Activated T-helper 17 cell treated with anti-CD3 and anti-CD28 coated beads, Interleukin-2, amount 50 U/mL, for 72 hours (primary cell): ENCODE data around the gene PDZD2. TPM values are rescaled to one million over a fixed set of nuclear protein-coding genes. Genes with fewer than 3 reads are reported as not detected.

Experiments
- ATAC-seq: fragments of 150-1000 bp; cut with Tn5 transposase; replicated peaks from 2 replicates; pipeline ENCODE4 v1.10.0; 2021; ENCODE audit warnings: mild to moderate bottlenecking, moderate library complexity
- H3K27ac Mint-ChIP-seq: one replicate; pipeline ENCODE4 v1.8.0; 2022; ENCODE audit warnings: mixed read lengths
- H3K27me3 Mint-ChIP-seq: one replicate; pipeline ENCODE4 v1.8.0; 2022; ENCODE audit warnings: mixed read lengths
- H3K36me3 Mint-ChIP-seq: one replicate; pipeline ENCODE4 v1.8.0; 2022; ENCODE audit warnings: low read depth, mild to moderate bottlenecking, mixed read lengths
- H3K4me1 Mint-ChIP-seq: one replicate; pipeline ENCODE4 v1.8.0; 2022; ENCODE audit warnings: mixed read lengths
- H3K4me3 Mint-ChIP-seq: one replicate; pipeline ENCODE4 v1.8.0; 2022; ENCODE audit warnings: mild to moderate bottlenecking, mixed read lengths
- H3K9me3 Mint-ChIP-seq: one replicate; pipeline ENCODE4 v1.8.0; 2022; ENCODE audit warnings: mixed read lengths
- total RNA-seq, 2 donors: library from RNA; stranded (reverse); gene quantifications; one replicate each; pipeline ENCODE4 v1.2.3, GENCODE V29; 2022

PDZD2 gene
- total RNA-seq, 2 donors from 2014 or later, result 0.53 TPM; not detected in 1

DNA sequence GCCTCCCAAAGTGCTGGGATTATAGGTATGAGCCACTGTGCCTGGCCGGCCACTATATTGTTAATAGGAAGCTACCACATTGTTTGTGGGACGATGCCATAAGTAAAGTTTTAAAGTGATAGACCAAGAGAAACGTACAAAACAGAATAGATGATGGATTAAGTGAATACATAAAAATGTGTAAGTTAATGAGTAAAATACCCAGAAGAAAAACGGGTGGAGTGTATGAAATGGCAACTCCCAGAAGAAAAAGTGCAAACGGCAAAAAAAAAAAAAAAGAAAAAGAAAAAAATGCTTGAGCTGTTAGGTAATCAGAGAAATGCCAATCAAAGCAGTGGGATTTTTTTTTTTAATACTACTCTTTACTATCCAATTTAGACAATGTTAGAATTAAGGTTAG is 246.0 kb downstream of the PDZD2 start:
- no peak overlapping the region for H3K27ac Mint-ChIP-seq
- no peaks in the 10 kb centered on the region for H3K27me3 Mint-ChIP-seq
- H3K9me3 Mint-ChIP-seq, result no peaks in the 10 kb centered on the region
- no peak for ATAC-seq
- no peaks in the 10 kb centered on the region for H3K36me3 Mint-ChIP-seq
- H3K4me1 Mint-ChIP-seq, result no peaks in the 10 kb centered on the region
- no peak overlapping the region for H3K4me3 Mint-ChIP-seq

DNA sequence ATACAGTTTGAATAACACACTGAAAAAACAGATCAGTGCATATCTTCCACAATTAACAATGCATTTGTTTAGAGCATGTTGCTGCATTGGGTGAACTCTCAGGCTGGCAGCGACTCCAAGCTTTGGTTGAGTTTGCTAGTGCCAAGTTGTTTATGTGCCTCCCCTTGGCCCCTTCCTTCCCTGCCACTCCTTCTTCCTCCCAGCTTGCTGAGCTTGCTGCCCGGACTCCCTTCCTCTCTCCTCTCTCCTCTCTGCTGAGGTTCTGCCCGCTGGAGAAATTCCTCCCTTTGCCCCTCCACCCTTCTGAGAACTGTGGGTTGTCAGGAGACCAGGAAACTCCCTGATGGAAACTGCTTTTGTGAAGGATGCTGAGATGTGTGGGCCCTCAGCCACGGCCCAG is 247.3 kb downstream of the PDZD2 start:
- no peak for ATAC-seq
- Mint-ChIP-seq H3K4me1 (no peaks in the 10 kb centered on the region), H3K4me3 (no peak overlapping the region), H3K27ac (no peak overlapping the region), H3K27me3 (no peaks in the 10 kb centered on the region), H3K9me3 (no peaks in the 10 kb centered on the region), H3K36me3 (no peaks in the 10 kb centered on the region)

DNA sequence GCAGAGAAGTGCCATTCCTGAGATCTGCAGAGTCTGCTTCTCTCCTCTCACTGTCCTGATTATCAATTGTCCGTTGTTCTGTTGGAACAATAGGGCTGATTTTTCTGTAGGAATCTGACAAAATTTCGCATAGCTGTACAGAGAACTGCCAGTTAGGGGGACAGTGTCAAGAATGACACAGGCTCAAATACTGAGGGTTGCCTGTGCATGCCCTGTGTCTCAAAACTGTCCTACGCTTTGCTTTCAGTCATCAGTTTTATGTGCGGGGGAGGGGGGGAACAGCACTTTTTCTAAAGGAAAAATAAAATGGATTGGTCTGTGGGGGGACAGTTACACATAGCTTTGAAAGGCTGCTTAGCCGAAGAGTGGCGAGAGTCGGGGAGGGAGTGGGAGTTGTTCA is 248.6 kb downstream of the PDZD2 start:
- Mint-ChIP-seq H3K27me3 (no peaks in the 10 kb centered on the region), H3K9me3 (no peaks in the 10 kb centered on the region)
- ATAC-seq, result no peak

DNA sequence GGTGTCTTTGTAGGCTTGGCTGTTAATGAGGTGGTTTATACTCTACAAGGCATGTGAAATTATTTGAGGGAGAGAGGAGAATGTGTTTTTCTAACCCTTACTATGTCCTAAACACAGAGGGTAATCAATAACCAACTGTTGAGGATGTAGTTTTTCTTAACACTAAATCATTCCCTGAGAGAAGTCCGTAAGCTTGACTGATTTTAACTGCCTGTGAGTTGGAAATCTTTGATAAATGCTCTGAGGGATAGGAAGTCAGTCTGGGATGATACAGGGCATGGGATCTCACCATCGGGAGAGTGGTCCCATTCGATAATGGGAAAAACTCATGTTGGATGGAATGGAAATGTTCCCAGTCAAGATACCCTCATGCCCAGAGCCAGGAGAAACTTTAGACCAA is 249.6 kb downstream of the PDZD2 start:
- H3K9me3 Mint-ChIP-seq, result no peaks in the 10 kb centered on the region
- H3K27ac Mint-ChIP-seq, result no peak overlapping the region
- H3K4me3 Mint-ChIP-seq, result no peak overlapping the region
- no peaks in the 10 kb centered on the region for H3K4me1 Mint-ChIP-seq
- H3K36me3 Mint-ChIP-seq, result no peaks in the 10 kb centered on the region
- H3K27me3 Mint-ChIP-seq, result no peaks in the 10 kb centered on the region
- no peak for ATAC-seq

More for the DNA sequence above, 248.6 kb downstream of the PDZD2 start:
- H3K27ac Mint-ChIP-seq, result no peak overlapping the region
- H3K4me1 Mint-ChIP-seq, result no peaks in the 10 kb centered on the region
- H3K4me3 Mint-ChIP-seq, result no peak overlapping the region
- H3K36me3 Mint-ChIP-seq, result no peaks in the 10 kb centered on the region

DNA sequence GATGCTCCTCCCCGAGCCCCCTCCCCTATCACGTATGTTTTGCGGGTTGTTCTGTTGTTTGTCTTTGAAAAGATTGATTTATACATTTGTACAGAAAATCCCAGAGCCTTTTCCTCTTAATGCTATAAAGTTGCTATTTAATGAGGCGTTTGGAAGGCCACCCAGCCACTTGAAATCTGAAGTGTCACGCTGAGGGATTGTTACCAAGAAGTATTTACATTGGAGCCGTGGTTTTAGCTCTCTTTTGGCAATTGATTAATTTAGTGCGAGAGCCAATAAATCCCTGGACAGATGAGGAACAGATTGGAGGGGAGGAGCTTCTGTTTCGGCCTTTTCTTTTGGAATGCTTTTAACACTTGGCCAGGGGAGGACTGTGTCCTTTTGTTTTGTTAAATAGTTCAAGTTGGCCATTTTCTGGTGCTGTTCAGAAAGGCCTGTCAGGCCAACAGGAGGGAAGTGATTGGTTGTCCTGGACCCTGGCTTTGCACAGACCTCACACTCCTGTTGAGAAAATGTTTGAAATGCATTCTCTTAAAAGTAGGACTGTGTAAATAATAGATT is 250.2 kb downstream of the PDZD2 start:
- H3K27ac Mint-ChIP-seq, result no peak overlapping the region
- no peaks in the 10 kb centered on the region for H3K4me1 Mint-ChIP-seq
- no peaks in the 10 kb centered on the region for H3K9me3 Mint-ChIP-seq
- H3K27me3 Mint-ChIP-seq, result no peaks in the 10 kb centered on the region
- no peaks in the 10 kb centered on the region for H3K36me3 Mint-ChIP-seq
- no peak overlapping the region for H3K4me3 Mint-ChIP-seq
- ATAC-seq, result no peak

DNA sequence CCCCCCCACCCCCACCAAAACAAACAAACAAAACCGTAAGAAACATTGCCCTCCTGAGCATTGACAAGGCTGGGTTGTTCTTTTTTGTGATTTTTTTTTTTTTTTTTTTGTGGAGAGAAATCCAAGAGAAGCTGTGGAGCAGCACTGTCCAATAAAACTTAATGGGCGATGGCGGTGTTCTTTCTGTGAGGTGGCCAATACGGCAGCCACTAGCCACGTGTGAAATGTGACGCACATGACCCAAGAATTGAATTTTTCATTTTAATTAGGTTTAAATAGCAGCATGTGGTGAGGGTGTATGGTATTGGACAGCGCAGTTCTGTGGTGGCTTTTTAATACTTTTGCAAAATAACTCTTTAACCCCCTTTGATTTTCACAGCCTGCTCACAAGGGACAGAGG is 251.1 kb downstream of the PDZD2 start:
- ATAC-seq, result no peak
- H3K4me1 Mint-ChIP-seq, result no peaks in the 10 kb centered on the region
- no peak overlapping the region for H3K27ac Mint-ChIP-seq
- no peaks in the 10 kb centered on the region for H3K9me3 Mint-ChIP-seq
- H3K27me3 Mint-ChIP-seq, result no peaks in the 10 kb centered on the region
- H3K36me3 Mint-ChIP-seq, result no peaks in the 10 kb centered on the region
- no peak overlapping the region for H3K4me3 Mint-ChIP-seq

DNA sequence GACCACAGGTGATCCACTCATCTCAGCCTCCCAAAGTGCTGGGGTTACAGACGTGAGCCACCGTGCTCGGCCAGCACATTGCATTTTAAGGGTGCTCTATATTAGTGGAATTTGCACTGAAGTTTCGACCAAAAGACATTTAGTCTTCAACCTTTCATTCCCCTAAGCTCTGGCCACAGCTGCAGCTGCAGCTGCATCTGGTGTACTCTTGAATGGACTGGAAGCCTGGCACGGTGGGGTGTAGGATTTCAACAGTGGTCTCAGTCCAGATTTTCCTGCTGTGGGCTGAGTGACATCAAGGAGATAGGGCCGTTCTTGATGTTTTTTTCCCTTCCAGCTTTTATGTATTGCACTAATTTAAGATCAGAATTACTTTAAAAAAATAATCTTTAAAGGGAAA is 255.2 kb downstream of the PDZD2 start:
- Mint-ChIP-seq H3K27me3 (no peaks in the 10 kb centered on the region), H3K36me3 (no peaks in the 10 kb centered on the region), H3K4me1 (no peaks in the 10 kb centered on the region), H3K9me3 (no peaks in the 10 kb centered on the region), H3K4me3 (no peak overlapping the region), H3K27ac (no peak overlapping the region)
- ATAC-seq, result no peak

DNA sequence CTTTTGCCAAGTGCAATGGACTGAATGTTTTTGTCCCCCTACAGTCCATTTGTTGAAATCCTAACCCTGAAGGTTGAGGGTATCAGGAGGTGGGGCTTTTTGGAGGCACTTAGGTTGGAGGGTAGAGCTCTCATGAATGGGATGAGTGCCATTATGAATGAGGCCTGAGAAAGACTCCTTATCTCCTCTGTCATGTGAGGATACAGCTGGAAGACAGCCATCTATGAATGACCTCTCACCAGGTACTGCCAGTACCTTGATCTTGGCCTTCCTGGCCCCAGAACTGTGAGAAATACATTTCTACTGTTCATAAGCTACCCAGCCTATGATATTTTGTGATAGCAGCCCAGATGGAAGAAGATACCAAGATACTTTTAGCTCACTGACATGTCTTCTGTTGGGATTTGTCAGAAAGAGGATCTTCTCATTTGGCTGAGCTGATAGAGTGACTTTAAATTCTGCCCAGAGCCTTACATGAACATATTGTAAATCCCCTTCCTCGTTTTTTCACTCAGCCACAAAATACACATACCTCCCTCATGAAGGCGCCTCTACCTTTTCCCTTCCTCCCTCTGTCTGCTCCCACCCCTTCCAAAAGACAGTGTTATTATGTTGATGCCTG is 256.4 kb downstream of the PDZD2 start:
- no peak overlapping the region for H3K27ac Mint-ChIP-seq
- no peaks in the 10 kb centered on the region for H3K4me1 Mint-ChIP-seq
- no peak overlapping the region for H3K4me3 Mint-ChIP-seq
- H3K27me3 Mint-ChIP-seq, result no peaks in the 10 kb centered on the region
- no peaks in the 10 kb centered on the region for H3K36me3 Mint-ChIP-seq
- H3K9me3 Mint-ChIP-seq, result no peaks in the 10 kb centered on the region
- no peak for ATAC-seq

DNA sequence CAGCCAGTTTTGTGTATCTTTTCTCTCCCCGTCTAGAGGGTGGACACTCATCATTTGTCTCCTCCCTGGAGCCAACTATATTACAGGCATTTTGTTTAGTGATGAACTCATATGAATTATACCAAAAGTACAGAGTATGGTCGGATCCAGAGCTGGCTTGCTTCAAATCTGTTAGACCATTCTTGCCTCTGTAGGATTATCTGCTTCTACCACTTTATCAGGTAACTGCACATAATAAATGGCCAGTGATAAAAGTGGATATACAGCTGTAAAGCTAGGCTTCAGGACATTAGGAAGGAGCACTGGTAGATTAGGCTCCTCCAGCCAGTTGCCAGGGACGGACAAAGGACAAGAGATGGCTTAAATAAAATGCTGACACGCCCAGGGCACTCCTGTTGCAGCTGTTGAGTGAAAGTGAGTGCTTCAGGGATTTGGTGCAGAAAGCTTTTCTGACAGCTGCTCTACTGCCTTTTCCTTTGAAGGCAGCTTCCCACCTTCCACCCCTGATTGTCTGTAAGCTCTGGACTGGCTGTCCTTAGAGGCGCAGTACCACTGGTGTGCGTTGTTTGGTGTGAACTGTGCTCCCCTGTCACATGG is 259.2 kb downstream of the PDZD2 start:
- no peaks in the 10 kb centered on the region for H3K4me1 Mint-ChIP-seq
- H3K36me3 Mint-ChIP-seq, result no peaks in the 10 kb centered on the region
- no peaks in the 10 kb centered on the region for H3K27me3 Mint-ChIP-seq
- H3K27ac Mint-ChIP-seq, result no peak overlapping the region
- no peaks in the 10 kb centered on the region for H3K9me3 Mint-ChIP-seq
- no peak for ATAC-seq
- no peak overlapping the region for H3K4me3 Mint-ChIP-seq

DNA sequence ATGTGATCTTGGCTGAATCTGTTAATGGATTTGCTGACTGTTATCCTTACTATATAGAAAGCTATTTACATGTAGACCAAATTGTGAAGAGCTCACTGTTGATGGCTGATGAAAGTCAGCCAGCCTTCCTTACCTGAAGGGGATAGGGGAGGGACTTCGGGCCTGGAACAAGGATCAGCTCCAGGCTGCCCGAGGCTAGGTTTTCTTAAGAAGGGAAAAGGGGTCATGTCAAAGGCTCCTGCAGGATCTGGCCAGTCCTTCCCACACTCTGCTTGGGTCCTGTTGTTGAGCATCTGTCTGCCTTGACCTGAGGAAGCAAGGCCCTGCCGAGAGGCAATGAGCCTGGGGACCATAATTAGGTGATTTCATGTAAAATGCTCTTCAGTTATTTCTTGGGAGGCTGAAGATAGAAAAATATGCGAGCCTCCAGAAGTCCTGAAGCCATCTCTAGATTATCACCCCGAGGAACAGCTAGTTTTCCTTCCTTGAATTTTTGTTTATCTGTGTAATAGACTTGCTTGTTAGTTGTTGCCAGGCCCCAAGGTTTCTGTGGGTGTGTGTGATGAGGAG is 261.4 kb downstream of the PDZD2 start:
- Mint-ChIP-seq H3K9me3 (no peaks in the 10 kb centered on the region), H3K27me3 (peaks cover 3% of the 10 kb centered on the region), H3K4me3 (no peak overlapping the region), H3K27ac (no peak overlapping the region), H3K36me3 (no peaks in the 10 kb centered on the region), H3K4me1 (no peaks in the 10 kb centered on the region)
- ATAC-seq, result no peak

DNA sequence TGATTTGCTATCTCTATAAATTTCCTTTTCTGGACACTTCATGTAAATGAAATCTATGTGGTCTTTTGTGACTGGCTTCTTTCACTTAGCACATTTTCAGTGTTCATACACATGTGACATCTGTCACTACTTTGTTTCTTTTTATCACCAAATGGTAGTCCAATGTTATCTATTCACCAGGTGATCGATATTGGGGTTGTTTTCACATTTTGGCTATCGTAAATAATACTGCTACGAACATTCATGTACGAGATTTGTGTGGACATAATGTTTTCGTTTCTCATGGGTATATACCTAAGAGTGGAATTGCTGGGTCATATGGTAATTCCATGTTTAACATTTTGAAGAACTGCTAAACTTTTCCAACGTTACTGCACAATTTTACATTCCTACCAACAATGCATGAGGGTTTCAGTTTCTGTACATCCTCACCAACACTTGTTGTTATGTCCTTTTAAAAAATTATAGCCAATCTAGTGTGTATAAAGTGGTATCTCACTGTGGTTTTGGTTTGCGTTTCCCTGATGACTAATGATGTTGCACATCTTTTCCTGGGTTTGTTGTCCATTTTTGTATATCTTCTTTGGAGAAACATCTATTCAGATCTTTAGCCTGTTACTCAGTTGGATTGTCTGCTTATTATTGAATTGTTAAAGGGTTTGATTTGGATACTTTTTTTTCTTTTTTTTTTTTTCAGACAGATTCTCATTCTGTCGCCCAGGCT is 263.0 kb downstream of the PDZD2 start:
- H3K27me3 Mint-ChIP-seq, result peaks cover 3% of the 10 kb centered on the region
- H3K4me1 Mint-ChIP-seq, result no peaks in the 10 kb centered on the region
- H3K9me3 Mint-ChIP-seq, result no peaks in the 10 kb centered on the region
- no peak overlapping the region for H3K4me3 Mint-ChIP-seq
- H3K27ac Mint-ChIP-seq, result no peak overlapping the region
- H3K36me3 Mint-ChIP-seq, result no peaks in the 10 kb centered on the region
- no peak for ATAC-seq

DNA sequence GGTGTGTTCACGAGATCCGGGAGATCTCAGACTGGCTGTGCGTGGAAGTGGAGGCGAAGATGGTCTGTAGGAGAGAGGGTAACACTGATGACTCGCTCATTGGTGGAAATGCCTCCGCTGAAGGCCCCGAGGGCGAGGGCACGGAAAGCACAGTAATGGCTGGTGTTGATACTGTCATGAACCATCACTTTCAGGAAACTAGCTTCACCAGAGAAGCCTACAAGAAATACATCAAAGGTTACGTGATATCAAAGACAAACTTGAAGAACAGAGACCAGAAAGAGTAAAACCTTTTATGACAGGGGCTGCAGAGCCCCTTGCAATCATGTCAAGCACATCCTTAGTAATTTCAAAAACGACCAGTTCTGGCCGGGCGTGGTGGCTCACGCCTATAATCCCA is 269.5 kb downstream of the PDZD2 start:
- Mint-ChIP-seq H3K4me1 (no peaks in the 10 kb centered on the region), H3K9me3 (no peaks in the 10 kb centered on the region), H3K27me3 (peaks cover 6% of the 10 kb centered on the region), H3K27ac (no peak overlapping the region), H3K36me3 (no peaks in the 10 kb centered on the region), H3K4me3 (no peak overlapping the region)
- ATAC-seq, result no peak

DNA sequence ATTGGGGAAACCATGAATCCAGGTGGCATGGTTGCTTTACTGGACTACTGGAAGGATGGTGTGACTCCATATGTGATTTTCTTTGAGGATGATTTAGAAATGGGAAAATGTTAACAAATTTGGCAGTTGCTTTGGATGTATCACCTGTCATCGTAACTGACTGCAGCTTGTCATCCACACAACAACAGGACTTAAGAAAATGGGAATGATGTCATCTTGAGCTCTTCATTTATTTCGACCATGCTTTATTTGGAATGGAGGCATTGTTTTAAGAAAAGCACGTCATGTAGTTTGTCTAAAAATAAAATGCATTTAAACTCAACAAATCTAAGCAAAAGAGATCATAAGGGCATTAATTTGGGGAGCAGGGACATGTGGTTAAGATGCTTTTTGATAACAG is 270.1 kb downstream of the PDZD2 start:
- Mint-ChIP-seq H3K36me3 (no peaks in the 10 kb centered on the region), H3K4me3 (no peak overlapping the region), H3K27ac (no peak overlapping the region), H3K27me3 (peaks cover 6% of the 10 kb centered on the region), H3K9me3 (no peaks in the 10 kb centered on the region), H3K4me1 (no peaks in the 10 kb centered on the region)
- ATAC-seq, result no peak

DNA sequence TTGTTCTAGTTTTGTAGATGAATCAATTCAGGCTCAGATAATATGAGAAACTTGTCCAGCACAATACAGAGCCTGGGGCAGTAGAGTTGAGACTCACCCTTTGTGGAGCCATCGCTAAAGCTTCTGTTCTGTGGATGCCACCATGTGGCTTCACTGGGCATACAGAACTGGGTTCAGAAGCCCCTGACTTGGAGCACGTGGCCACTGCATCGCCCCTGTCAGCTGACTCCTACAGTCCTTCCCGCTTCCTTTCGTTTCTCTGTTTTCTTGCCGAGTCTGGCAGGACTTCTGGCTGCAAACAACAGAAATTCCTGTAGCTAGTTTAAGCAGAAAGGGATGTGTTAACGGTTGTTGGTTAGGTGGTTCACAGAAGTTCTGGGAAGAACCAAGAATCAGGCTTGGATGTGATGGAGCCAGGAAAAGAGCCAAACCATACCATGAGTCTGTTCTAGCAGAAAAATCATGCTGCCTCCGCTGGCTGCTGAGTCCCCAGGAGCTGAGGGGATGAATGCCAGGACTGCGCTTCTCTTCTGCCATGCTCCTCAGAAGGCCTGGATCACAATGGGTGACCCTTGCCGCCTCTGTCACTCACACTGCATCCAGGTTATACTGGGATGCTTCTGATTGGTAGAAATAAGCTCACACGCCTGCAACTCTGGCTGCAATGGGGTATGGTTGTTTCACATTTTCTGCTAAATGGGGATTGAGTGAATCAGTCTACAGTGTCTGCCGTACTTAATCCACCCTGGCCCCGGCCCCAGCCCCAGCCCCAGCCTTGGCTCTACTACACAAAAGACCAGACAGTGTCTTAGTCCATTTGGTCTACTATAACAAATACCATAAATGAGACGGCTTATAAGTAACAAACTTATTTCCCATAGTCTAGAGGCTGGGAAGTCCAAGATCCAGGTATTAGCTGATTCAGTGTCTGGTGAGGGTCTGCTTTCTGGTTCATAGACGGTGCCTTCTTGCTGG is 272.6 kb downstream of the PDZD2 start:
- Mint-ChIP-seq H3K36me3 (no peaks in the 10 kb centered on the region), H3K9me3 (no peaks in the 10 kb centered on the region), H3K4me3 (no peak overlapping the region), H3K4me1 (no peaks in the 10 kb centered on the region), H3K27ac (no peak overlapping the region), H3K27me3 (peaks cover 3% of the 10 kb centered on the region)
- no peak for ATAC-seq
